Hepatocyte (in vitro differentiated cells): Measurements from ENCODE around the gene SH3BP4.

ENCODE experiments used
- CTCF ChIP-seq: fragments of 200-600 bp; sonication (generic); IDR thresholded peaks from 2 replicates; pipeline ENCODE4 v1.5.1; 2016; ENCODE audit warnings: antibody characterized with exemption, mild to moderate bottlenecking; ENCODE audit not compliant: poor library complexity
- EZH2 ChIP-seq: fragments of 200-600 bp; sonication (generic); IDR thresholded peaks from 2 replicates; pipeline ENCODE4 v1.6.1; 2016; ENCODE audit warnings: antibody characterized with exemption, mild to moderate bottlenecking, borderline replicate concordance
- EZH2phosphoT487 ChIP-seq: fragments of 200-600 bp; sonication (generic); IDR thresholded peaks from one replicate; pipeline ENCODE4 v1.6.1; 2018; ENCODE audit warnings: antibody characterized with exemption, mild to moderate bottlenecking, low read depth, moderate library complexity; ENCODE audit not compliant: unreplicated experiment, severe bottlenecking

GRCh38 chr2:235082578-235083338, 130.9 kb downstream of the SH3BP4 start:
- TF ChIP-seq EZH2phosphoT487 (no peak), CTCF (no peak), EZH2 (no peak)
